Gastrocnemius medialis (tissue), 4 donors: Measurements from ENCODE around the gene NRSN1.

Experiments
- CTCF ChIP-seq, 5 experiments: fragments of 450-650 bp in 3 of 5; fragments of 200-600 bp in 2 of 5; sonication (generic) in 2 of 5; IDR thresholded peaks in 4 of 5; conservative IDR thresholded peaks in 1 of 5; 1 replicate in 4 of 5; 2 replicates in 1 of 5; pipeline ENCODE4 v1.5.1; 2016 to 2019; ENCODE audit warnings: antibody characterized with exemption in 5 of 5, mild to moderate bottlenecking in 3 of 5, moderate library complexity in 3 of 5
- POLR2A ChIP-seq, 2 donors: fragments of 450-650 bp; IDR thresholded peaks; one replicate each; pipeline ENCODE4 v1.6.1; 2017; ENCODE audit warnings: antibody characterized with exemption in 2 of 2, mild to moderate bottlenecking in 2 of 2, moderate library complexity in 2 of 2

DNA sequence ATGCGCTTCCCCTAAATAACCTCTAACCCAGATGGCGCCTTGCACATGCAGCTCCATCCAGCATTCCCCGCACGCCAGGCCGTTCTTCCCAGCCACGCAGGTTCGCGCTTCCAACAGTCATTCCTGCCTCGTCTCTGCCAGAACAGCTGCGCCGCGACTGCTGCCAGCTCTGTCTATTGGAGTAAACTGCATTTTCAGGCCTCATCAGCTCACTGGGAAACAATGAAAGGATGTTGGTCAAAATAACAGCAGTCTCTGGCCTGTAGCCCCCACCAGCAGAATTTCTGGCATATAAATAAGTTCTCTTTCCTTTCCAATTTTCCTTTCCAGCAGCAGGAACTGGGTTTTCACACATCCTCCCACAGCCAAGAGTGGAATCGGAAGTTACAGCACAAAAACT, 14.6 kb downstream of the NRSN1 start:
- TF ChIP-seq CTCF (IDR thresholded peaks at IDR 0.05 in 4 of 5, conservative IDR thresholded peaks at IDR 0.05 in 1 of 5) (no peak), POLR2A (IDR thresholded peaks at IDR 0.05) (no peak)
